ENCODE data around the gene TLE4. TPM values are rescaled to one million over a fixed set of nuclear protein-coding genes. Genes with fewer than 3 reads are reported as not detected.

Gene TLE4
- total and polyA plus RNA-seq, 2 donors (not counting 1 experiment from before 2014, with no cell fraction given): 13.5 to 35.0 TPM

DNA sequence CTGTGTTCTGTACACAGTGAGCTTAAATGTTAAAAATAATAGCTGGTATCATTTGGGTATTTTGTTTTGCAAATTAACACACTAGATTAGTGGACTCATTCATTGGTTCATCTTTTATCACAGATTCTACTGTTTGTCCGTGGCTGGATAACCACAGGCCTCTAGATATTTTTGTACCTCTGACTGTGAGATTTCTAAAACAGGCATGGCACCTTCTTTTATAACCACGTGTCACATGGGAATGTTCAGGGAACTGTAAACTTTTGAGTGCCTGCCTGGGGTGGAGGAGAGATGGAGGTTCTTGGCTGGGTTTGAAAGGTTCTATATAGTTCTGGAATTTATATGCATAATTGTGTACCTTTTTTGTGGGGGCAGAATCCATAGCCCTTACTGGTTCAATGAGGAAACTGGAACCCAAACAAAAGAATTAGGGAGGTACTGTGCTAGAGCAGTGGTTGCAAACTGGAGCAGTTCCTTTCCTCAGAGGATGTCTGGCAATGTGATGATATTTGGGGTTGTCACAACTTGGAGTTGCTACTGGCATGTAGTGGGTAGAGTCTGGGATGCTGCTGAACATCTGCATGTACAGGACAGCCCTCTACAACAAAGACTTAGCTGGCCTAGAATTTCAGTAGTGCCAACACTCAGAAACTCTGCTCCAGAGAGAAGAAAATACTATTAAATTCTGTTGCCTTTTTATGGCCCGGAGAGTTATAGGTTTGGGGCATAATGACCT is 16.9 kb downstream of the TLE4 start:
- Histone ChIP-seq H3K4me2 (ENCODE audit: extremely low read depth, insufficient read depth, low read length) (no peak overlapping the region), H3K27me3 (ENCODE audit: control insufficient read depth, insufficient read depth, low read length) (no peaks in the 10 kb centered on the region), H2AFZ (ENCODE audit: low read length) (no peak overlapping the region), H3K4me1 (ENCODE audit: control insufficient read depth, extremely low read depth, insufficient read depth, low read length) (no peaks in the 10 kb centered on the region), H3K9me3 (ENCODE audit: control insufficient read depth, insufficient read depth, low read depth, low read length) (no peaks in the 10 kb centered on the region), H3K9ac (ENCODE audit: insufficient read depth, low read length) (no peak overlapping the region), H3K27ac (ENCODE audit: insufficient read depth, low read length) (no peak overlapping the region), H3K79me2 (ENCODE audit: control insufficient read depth, insufficient read depth, low read length) (peaks cover 2% of the 10 kb centered on the region), H3K4me3 (replicated peaks in 1 of 4; ENCODE audit: control extremely low read depth in 1 of 4, insufficient read depth in 1 of 4, low read depth in 3 of 4, low read length in 4 of 4) (no peak overlapping the region), H4K20me1 (ENCODE audit: control insufficient read depth, extremely low read depth, insufficient read depth, low read length) (no peaks in the 10 kb centered on the region), H3K36me3 (ENCODE audit: control insufficient read depth, insufficient read depth, low read length) (no peaks in the 10 kb centered on the region)
- no peak for DNase-seq (ENCODE audit: low read depth in 2 of 2)
- no peak for TF ChIP-seq EZH2 (IDR thresholded peaks at IDR 0.05; ENCODE audit: low read length, missing control alignments)
- TF ChIP-seq, protein P1, sequence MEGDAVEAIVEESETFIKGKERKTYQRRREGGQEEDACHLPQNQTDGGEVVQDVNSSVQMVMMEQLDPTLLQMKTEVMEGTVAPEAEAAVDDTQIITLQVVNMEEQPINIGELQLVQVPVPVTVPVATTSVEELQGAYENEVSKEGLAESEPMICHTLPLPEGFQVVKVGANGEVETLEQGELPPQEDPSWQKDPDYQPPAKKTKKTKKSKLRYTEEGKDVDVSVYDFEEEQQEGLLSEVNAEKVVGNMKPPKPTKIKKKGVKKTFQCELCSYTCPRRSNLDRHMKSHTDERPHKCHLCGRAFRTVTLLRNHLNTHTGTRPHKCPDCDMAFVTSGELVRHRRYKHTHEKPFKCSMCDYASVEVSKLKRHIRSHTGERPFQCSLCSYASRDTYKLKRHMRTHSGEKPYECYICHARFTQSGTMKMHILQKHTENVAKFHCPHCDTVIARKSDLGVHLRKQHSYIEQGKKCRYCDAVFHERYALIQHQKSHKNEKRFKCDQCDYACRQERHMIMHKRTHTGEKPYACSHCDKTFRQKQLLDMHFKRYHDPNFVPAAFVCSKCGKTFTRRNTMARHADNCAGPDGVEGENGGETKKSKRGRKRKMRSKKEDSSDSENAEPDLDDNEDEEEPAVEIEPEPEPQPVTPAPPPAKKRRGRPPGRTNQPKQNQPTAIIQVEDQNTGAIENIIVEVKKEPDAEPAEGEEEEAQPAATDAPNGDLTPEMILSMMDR (conservative IDR thresholded peaks at IDR 0.05 in 1 of 2, IDR thresholded peaks at IDR 0.05 in 1 of 2; ENCODE audit: low read depth in 1 of 2, low read length in 2 of 2): no peak

DNA sequence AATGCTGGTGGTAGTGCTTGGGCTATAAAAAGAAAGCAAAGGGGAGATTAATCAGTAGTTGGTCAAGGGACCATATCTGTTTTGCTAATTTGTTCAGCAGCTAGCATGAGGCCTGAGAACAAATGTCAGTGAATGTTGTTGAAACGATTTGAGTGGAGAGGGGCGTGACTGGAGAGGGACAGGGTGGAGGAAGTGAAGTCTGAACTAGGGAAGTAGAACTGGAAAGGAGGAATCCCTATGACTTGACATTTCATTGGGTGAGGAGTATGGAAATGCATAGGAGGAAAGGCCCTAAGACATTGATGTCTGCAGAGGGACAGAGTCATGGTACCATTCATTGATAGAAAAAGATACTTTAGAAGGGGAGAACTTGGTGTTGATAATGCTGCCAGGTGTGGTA is 19.7 kb downstream of the TLE4 start:
- no peak for DNase-seq (ENCODE audit: low read depth in 2 of 2)
- Histone ChIP-seq H3K9ac (ENCODE audit: insufficient read depth, low read length) (no peak overlapping the region), H3K27me3 (ENCODE audit: control insufficient read depth, insufficient read depth, low read length) (no peaks in the 10 kb centered on the region), H3K36me3 (ENCODE audit: control insufficient read depth, insufficient read depth, low read length) (no peaks in the 10 kb centered on the region), H3K4me1 (ENCODE audit: control insufficient read depth, extremely low read depth, insufficient read depth, low read length) (no peaks in the 10 kb centered on the region), H2AFZ (ENCODE audit: low read length) (no peak overlapping the region), H4K20me1 (ENCODE audit: control insufficient read depth, extremely low read depth, insufficient read depth, low read length) (no peaks in the 10 kb centered on the region), H3K79me2 (ENCODE audit: control insufficient read depth, insufficient read depth, low read length) (no peaks in the 10 kb centered on the region), H3K27ac (ENCODE audit: insufficient read depth, low read length) (no peak overlapping the region), H3K4me2 (ENCODE audit: extremely low read depth, insufficient read depth, low read length) (no peak overlapping the region), H3K9me3 (ENCODE audit: control insufficient read depth, insufficient read depth, low read depth, low read length) (no peaks in the 10 kb centered on the region), H3K4me3 (replicated peaks in 1 of 4; ENCODE audit: control extremely low read depth in 1 of 4, insufficient read depth in 1 of 4, low read depth in 3 of 4, low read length in 4 of 4) (no peak overlapping the region)
- TF ChIP-seq EZH2 (IDR thresholded peaks at IDR 0.05; ENCODE audit: low read length, missing control alignments): no peak
- TF ChIP-seq, protein P1 (conservative IDR thresholded peaks at IDR 0.05 in 1 of 2, IDR thresholded peaks at IDR 0.05 in 1 of 2; ENCODE audit: low read depth in 1 of 2, low read length in 2 of 2): no peak

DNA sequence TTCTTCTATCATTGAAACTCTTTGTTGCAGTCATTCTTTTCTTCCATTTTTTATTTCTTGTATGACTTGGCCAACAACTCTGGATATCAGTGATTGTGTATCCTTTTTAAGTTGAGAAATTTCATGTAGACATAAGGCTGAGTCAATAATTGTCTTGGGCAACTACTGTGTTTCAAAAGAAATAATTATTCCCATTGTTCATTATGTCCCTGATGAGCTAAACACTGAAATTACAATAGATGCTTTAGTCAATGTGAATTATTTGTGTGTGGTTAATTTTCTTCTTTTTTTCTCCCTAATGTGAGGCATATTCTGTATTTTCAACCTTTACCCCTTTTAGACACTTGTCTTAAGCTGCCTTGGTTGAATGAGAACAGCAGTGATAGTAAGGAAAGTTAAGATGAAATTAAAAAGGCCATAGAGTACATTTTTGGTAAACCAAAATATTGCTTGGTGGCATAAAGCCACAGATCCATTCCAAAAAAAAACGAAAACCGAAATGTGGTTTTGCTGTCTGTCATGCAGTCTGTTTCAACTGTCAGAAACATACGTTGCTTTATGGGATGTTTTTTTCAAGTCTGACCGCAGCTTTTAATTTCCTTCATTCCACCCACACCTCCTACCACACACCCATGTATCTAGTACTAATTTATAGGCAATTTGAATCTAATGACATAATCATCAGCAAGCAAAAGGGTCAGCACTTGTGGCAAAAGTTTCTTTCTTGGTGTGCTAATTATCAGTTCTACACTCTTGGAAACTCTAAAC is 21.1 kb downstream of the TLE4 start:
- no peak overlapping the region for H2AFZ ChIP-seq (ENCODE audit: low read length)
- no peak overlapping the region for H3K4me3 ChIP-seq (replicated peaks in 1 of 4; ENCODE audit: control extremely low read depth in 1 of 4, insufficient read depth in 1 of 4, low read depth in 3 of 4, low read length in 4 of 4)
- H3K27ac ChIP-seq (ENCODE audit: insufficient read depth, low read length): no peak overlapping the region
- H3K79me2 ChIP-seq (ENCODE audit: control insufficient read depth, insufficient read depth, low read length): no peaks in the 10 kb centered on the region
- H3K4me1 ChIP-seq (ENCODE audit: control insufficient read depth, extremely low read depth, insufficient read depth, low read length): no peaks in the 10 kb centered on the region
- no peaks in the 10 kb centered on the region for H3K9me3 ChIP-seq (ENCODE audit: control insufficient read depth, insufficient read depth, low read depth, low read length)
- no peaks in the 10 kb centered on the region for H4K20me1 ChIP-seq (ENCODE audit: control insufficient read depth, extremely low read depth, insufficient read depth, low read length)
- H3K9ac ChIP-seq (ENCODE audit: insufficient read depth, low read length): no peak overlapping the region
- DNase-seq (ENCODE audit: low read depth in 2 of 2): no peak
- TF ChIP-seq, protein P1 (conservative IDR thresholded peaks at IDR 0.05 in 1 of 2, IDR thresholded peaks at IDR 0.05 in 1 of 2; ENCODE audit: low read depth in 1 of 2, low read length in 2 of 2): no peak
- no peak for TF ChIP-seq EZH2 (IDR thresholded peaks at IDR 0.05; ENCODE audit: low read length, missing control alignments)
- H3K4me2 ChIP-seq (ENCODE audit: extremely low read depth, insufficient read depth, low read length): no peak overlapping the region
- H3K27me3 ChIP-seq (ENCODE audit: control insufficient read depth, insufficient read depth, low read length): no peaks in the 10 kb centered on the region
- no peaks in the 10 kb centered on the region for H3K36me3 ChIP-seq (ENCODE audit: control insufficient read depth, insufficient read depth, low read length)
